H9 (cell line): ENCODE results near the gene F2R. TPM values are rescaled to one million over a fixed set of nuclear protein-coding genes. Genes with fewer than 3 reads are reported as not detected.

Source experiments
- DNase-seq: peaks from one replicate; pipeline ENCODE4 v3.0.0-alpha.2; 2017
- H2AFZ ChIP-seq: one replicate; pipeline ENCODE4 v1.6.1; 2013; ENCODE audit warnings: mild to moderate bottlenecking, low read length, control low read depth, moderate library complexity
- H2AK5ac ChIP-seq: 2 replicates; pipeline ENCODE4 v1.6.1; 2013; ENCODE audit warnings: low read length, control low read depth, mixed read lengths; ENCODE audit not compliant: insufficient read length
- H2BK120ac ChIP-seq: one replicate; pipeline ENCODE4 v1.6.1; 2013; ENCODE audit warnings: low read depth, mild to moderate bottlenecking, low read length, control low read depth, inconsistent platforms; ENCODE audit not compliant: poor library complexity, severe bottlenecking
- H2BK12ac ChIP-seq: 2 replicates; pipeline ENCODE4 v1.6.1; 2013; ENCODE audit warnings: low read length, control low read depth, mixed read lengths, low read depth; ENCODE audit not compliant: insufficient read length
- H2BK15ac ChIP-seq: 2 replicates; pipeline ENCODE4 v1.6.1; 2013; ENCODE audit warnings: low read depth, low read length, control low read depth
- H2BK20ac ChIP-seq: one replicate; pipeline ENCODE4 v1.6.1; 2013; ENCODE audit warnings: low read depth, mild to moderate bottlenecking, low read length, control low read depth, inconsistent platforms; ENCODE audit not compliant: poor library complexity, severe bottlenecking
- H2BK5ac ChIP-seq: 2 replicates; pipeline ENCODE4 v1.6.1; 2013; ENCODE audit warnings: low read length, control low read depth, mixed read lengths; ENCODE audit not compliant: insufficient read length
- H3K14ac ChIP-seq: 2 replicates; pipeline ENCODE4 v1.6.1; 2013; ENCODE audit warnings: low read length, control low read depth; ENCODE audit not compliant: insufficient read depth
- H3K18ac ChIP-seq: 2 replicates; pipeline ENCODE4 v1.6.1; 2013; ENCODE audit warnings: low read depth, mild to moderate bottlenecking, mixed read lengths, low read length, control low read depth; ENCODE audit not compliant: insufficient read length
- H3K23ac ChIP-seq: 2 replicates; pipeline ENCODE4 v1.6.1; 2013; ENCODE audit warnings: low read length, control low read depth, mixed read lengths, low read depth; ENCODE audit not compliant: insufficient read length
- H3K23me2 ChIP-seq: 2 replicates; pipeline ENCODE4 v1.6.1; 2013; ENCODE audit warnings: low read depth, mild to moderate bottlenecking, mixed read lengths, low read length, control low read depth; ENCODE audit not compliant: insufficient read length, poor library complexity, severe bottlenecking
- H3K27ac ChIP-seq: 2 replicates; pipeline ENCODE4 v1.5.1; 2013; ENCODE audit warnings: low read length, control low read depth, mixed read lengths, low read depth; ENCODE audit not compliant: insufficient read length
- H3K27me3 ChIP-seq: 2 replicates; pipeline ENCODE4 v1.6.1; 2013; ENCODE audit warnings: low read length, control low read depth, inconsistent platforms; ENCODE audit not compliant: insufficient read depth
- H3K4ac ChIP-seq: 2 replicates; pipeline ENCODE4 v1.6.1; 2013; ENCODE audit warnings: low read depth, mild to moderate bottlenecking, control low read depth, inconsistent platforms, low read length, moderate library complexity
- H3K4me1 ChIP-seq: 2 replicates; pipeline ENCODE4 v1.6.1; 2013; ENCODE audit warnings: low read length, control low read depth, inconsistent platforms; ENCODE audit not compliant: insufficient read depth
- H3K4me2 ChIP-seq: 2 replicates; pipeline ENCODE4 v1.6.1; 2013; ENCODE audit warnings: low read length, control low read depth, mixed read lengths; ENCODE audit not compliant: insufficient read length, insufficient read depth
- H3K56ac ChIP-seq: 2 replicates; pipeline ENCODE4 v1.6.1; 2013; ENCODE audit warnings: low read depth, mild to moderate bottlenecking, mixed read lengths, low read length, control low read depth; ENCODE audit not compliant: insufficient read length
- H3K79me1 ChIP-seq: 2 replicates; pipeline ENCODE4 v1.6.1; 2013; ENCODE audit warnings: low read depth, mild to moderate bottlenecking, moderate library complexity, low read length, control low read depth, inconsistent platforms; ENCODE audit not compliant: insufficient read depth, poor library complexity, severe bottlenecking
- H3K79me2 ChIP-seq: 2 replicates; pipeline ENCODE4 v1.6.1; 2013; ENCODE audit warnings: low read length, control low read depth, inconsistent platforms; ENCODE audit not compliant: insufficient read depth
- H3K9ac ChIP-seq: 2 replicates; pipeline ENCODE4 v1.6.1; 2013; ENCODE audit warnings: low read length, control low read depth, mixed read lengths; ENCODE audit not compliant: insufficient read length; ENCODE audit errors: extremely low read depth
- H3K9me3 ChIP-seq: one replicate; pipeline ENCODE4 v1.6.1; 2013; ENCODE audit warnings: low read depth, low read length, inconsistent platforms; ENCODE audit not compliant: control insufficient read depth
- H3T11ph ChIP-seq: one replicate; pipeline ENCODE4 v1.6.1; 2013; ENCODE audit warnings: mild to moderate bottlenecking, low read length, control low read depth, inconsistent platforms
- H4K20me1 ChIP-seq: one replicate; pipeline ENCODE4 v1.6.1; 2013; ENCODE audit not compliant: control insufficient read depth, insufficient read length, insufficient read depth
- H4K5ac ChIP-seq: 2 replicates; pipeline ENCODE4 v1.6.1; 2013; ENCODE audit warnings: low read depth, mild to moderate bottlenecking, mixed read lengths, low read length, control low read depth; ENCODE audit not compliant: insufficient read length
- H4K8ac ChIP-seq: replicated peaks from 2 replicates; pipeline ENCODE4 v1.6.1; 2013; ENCODE audit warnings: low read length, control low read depth, mixed read lengths, low read depth; ENCODE audit not compliant: insufficient read length
- H4K91ac ChIP-seq: 2 replicates; pipeline ENCODE4 v1.6.1; 2013; ENCODE audit warnings: low read depth, mild to moderate bottlenecking, moderate library complexity, mixed read lengths, low read length, control low read depth; ENCODE audit not compliant: insufficient read length
- H3K27ac Mint-ChIP-seq, 3 experiments: 2 replicates in 2 of 3; 3 replicates in 1 of 3; pipeline ENCODE4 v1.8.0; 2020 to 2021; ENCODE audit warnings: mixed read lengths in 3 of 3, mild to moderate bottlenecking in 1 of 3, moderate library complexity in 1 of 3
- H3K27me3 Mint-ChIP-seq: 2 replicates; pipeline ENCODE4 v1.8.0; 2021; ENCODE audit warnings: low read depth, mild to moderate bottlenecking, moderate library complexity, mixed read lengths
- H3K36me3 Mint-ChIP-seq, 3 experiments: 2 replicates in 2 of 3; 3 replicates in 1 of 3; pipeline ENCODE4 v1.8.0; 2020 to 2021; ENCODE audit warnings: low read depth in 3 of 3, mixed read lengths in 3 of 3; ENCODE audit not compliant: insufficient read depth in 1 of 3
- H3K4me1 Mint-ChIP-seq, 2 experiments: 2 replicates each; pipeline ENCODE4 v1.8.0; 2020; ENCODE audit warnings: mixed read lengths in 2 of 2
- H3K4me3 Mint-ChIP-seq, 2 experiments: 2 replicates in 1 of 2; 3 replicates in 1 of 2; pipeline ENCODE4 v1.8.0; 2020 to 2021; ENCODE audit warnings: mild to moderate bottlenecking in 2 of 2, mixed read lengths in 2 of 2, moderate library complexity in 1 of 2
- H3K9me3 Mint-ChIP-seq, 2 experiments: 2 replicates in 1 of 2; 3 replicates in 1 of 2; pipeline ENCODE4 v1.8.0; 2020; ENCODE audit warnings: mild to moderate bottlenecking in 2 of 2, mixed read lengths in 2 of 2, moderate library complexity in 1 of 2
- WGBS: extraction: QIAGEN DNeasy Blood & Tissue Kit; methylation state at CpG from one replicate; pipeline ENCODE4 v1.1.7; 2013; ENCODE audit warnings: missing lambda C conversion rate, low lambda C conversion rate, mixed read lengths; ENCODE audit not compliant: insufficient read length; ENCODE audit errors: extremely low coverage; 5-methylcytosine and 5-hydroxymethylcytosine counted together
- total RNA-seq: library from RNA; stranded (reverse); gene quantifications from 2 replicates; pipeline ENCODE4 v1.2.1, GENCODE V29; 2021
- TF ChIP-seq, protein P1 (sequence below): fragments of 200-600 bp; sonication (generic); conservative IDR thresholded peaks from 3 replicates; pipeline ENCODE4 v1.8.0; 2021; ENCODE audit warnings: antibody characterized with exemption, mild to moderate bottlenecking

F2R gene
- total RNA-seq, 1 experiment from 2014 or later, result 14.8 TPM

DNA sequence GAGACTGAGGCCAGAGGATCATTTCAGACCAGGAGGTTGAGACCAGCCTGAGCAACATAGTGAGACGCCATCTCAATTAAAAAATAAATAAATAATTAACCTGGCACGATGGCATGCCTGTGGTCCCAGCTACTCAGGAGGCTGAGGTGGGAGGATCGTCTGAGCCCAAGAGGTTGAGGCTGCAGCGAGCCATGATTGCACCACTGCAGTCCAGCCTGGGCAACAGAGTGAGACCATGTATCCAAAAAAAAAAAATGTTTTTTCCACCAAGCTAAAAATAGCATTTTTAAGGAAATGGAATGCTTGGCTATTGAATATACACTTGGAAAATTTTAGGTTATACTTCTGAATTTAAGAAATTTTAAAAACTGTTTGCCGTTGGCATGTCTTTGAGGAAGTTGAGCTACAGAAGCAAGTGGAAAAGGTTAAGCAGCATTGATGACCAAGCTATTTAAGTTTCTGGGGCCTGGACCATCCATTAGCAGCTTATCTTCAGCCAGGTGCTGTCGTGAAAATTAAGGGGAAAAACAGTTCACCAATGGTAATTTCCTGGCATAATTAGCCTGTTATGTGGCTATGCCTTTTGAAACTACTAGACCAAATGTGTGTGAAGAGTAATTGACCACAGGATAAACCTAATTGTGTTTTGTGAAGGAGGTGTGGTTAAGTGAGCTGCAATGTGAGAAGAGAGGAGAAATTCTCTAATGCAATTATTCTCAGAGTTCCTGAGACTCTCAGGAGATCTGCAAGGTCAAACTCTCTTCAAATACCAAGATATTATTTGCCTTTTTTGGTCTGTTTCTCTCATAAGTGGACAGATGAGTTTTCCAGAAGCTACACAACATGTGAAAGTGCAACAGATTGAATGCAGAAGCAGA is 21.0 kb downstream of the F2R start:
- H3K27ac Mint-ChIP-seq, result no peak overlapping the region
- Histone ChIP-seq H3K27ac (no peak overlapping the region), H2BK15ac (no peak overlapping the region), H2BK20ac (no peak overlapping the region), H3K18ac (no peak overlapping the region), H3K4me2 (no peak overlapping the region), H2BK120ac (no peak overlapping the region), H3K4me1 (peaks cover 4% of the 10 kb centered on the region; the same call in 1 of the 2 replicates), H3K23me2 (no peaks in the 10 kb centered on the region), H4K8ac (no peak overlapping the region), H2BK5ac (no peak overlapping the region), H2AFZ (no peak overlapping the region), H4K5ac (no peak overlapping the region), H2BK12ac (no peak overlapping the region), H3T11ph (no peak overlapping the region), H3K56ac (no peak overlapping the region), H4K91ac (no peak overlapping the region), H3K79me1 (no peaks in the 10 kb centered on the region), H3K79me2 (no peaks in the 10 kb centered on the region), H3K14ac (no peak overlapping the region), H3K9ac (no peak overlapping the region), H4K20me1 (no peaks in the 10 kb centered on the region), H3K27me3 (no peaks in the 10 kb centered on the region), H3K9me3 (no peaks in the 10 kb centered on the region), H3K23ac (no peak overlapping the region), H2AK5ac (no peak overlapping the region), H3K4ac (no peak overlapping the region)
- TF ChIP-seq, protein P1, sequence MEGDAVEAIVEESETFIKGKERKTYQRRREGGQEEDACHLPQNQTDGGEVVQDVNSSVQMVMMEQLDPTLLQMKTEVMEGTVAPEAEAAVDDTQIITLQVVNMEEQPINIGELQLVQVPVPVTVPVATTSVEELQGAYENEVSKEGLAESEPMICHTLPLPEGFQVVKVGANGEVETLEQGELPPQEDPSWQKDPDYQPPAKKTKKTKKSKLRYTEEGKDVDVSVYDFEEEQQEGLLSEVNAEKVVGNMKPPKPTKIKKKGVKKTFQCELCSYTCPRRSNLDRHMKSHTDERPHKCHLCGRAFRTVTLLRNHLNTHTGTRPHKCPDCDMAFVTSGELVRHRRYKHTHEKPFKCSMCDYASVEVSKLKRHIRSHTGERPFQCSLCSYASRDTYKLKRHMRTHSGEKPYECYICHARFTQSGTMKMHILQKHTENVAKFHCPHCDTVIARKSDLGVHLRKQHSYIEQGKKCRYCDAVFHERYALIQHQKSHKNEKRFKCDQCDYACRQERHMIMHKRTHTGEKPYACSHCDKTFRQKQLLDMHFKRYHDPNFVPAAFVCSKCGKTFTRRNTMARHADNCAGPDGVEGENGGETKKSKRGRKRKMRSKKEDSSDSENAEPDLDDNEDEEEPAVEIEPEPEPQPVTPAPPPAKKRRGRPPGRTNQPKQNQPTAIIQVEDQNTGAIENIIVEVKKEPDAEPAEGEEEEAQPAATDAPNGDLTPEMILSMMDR, result no peak
- H3K9me3 Mint-ChIP-seq, result no peaks in the 10 kb centered on the region
- H3K36me3 Mint-ChIP-seq, result peaks cover 10 to 11% (median 11%) of the 10 kb centered on the region in 3 experiments; a peak in 5 of 7 replicates
- whole genome bisulfite sequencing, result no CpG with 5 or more reads among the region's 6 CpGs
- H3K4me1 Mint-ChIP-seq, result peaks cover 4 to 5% of the 10 kb centered on the region in 2 experiments; a peak in 1 of 4 replicates
- no peak overlapping the region for H3K4me3 Mint-ChIP-seq
- no peak for DNase-seq
- no peaks in the 10 kb centered on the region for H3K27me3 Mint-ChIP-seq
